Peyer's patch (tissue), 4 donors: Measurements from ENCODE around the gene DPEP3.

ENCODE experiments used
- CTCF ChIP-seq, 6 experiments: fragments of 450-650 bp in 4 of 6; fragments of 200-600 bp in 2 of 6; sonication (generic) in 1 of 6; IDR thresholded peaks; one replicate each; pipeline ENCODE4 v1.5.1; 2017 to 2019; ENCODE audit warnings: antibody characterized with exemption in 6 of 6, mild to moderate bottlenecking in 3 of 6, moderate library complexity in 1 of 6
- POLR2A ChIP-seq, 2 donors: fragments of 450-650 bp; IDR thresholded peaks; one replicate each; pipeline ENCODE4 v1.5.1; 2017; ENCODE audit warnings: antibody characterized with exemption in 2 of 2, mild to moderate bottlenecking in 2 of 2, moderate library complexity in 2 of 2

- no peak for TF ChIP-seq CTCF (IDR thresholded peaks at IDR 0.05)
- no peak for TF ChIP-seq POLR2A (IDR thresholded peaks at IDR 0.05)
These were observed 18.7 kb downstream of the DPEP3 start for GRCh38 chr16:67961551-67961957.
